Activated CD4-positive, alpha-beta T cell treated with anti-CD3 and anti-CD28 coated beads, Interleukin-2, amount 50 U/mL, for 1 hour (primary cell): ENCODE measurements around the gene RGS2.

Source experiments
- DNase-seq: peaks from one replicate; pipeline ENCODE4 v3.0.0-alpha.2; 2020

Gene RGS2

GRCh38 chr1:192797143-192797542, 11.7 kb upstream of the RGS2 start:
- DNase-seq = no peak

GRCh38 chr1:192797891-192798290, 10.9 kb upstream of the RGS2 start:
- no peak for DNase-seq

GRCh38 chr1:192801451-192801850, 7.4 kb upstream of the RGS2 start:
- DNase-seq = no peak

DNA sequence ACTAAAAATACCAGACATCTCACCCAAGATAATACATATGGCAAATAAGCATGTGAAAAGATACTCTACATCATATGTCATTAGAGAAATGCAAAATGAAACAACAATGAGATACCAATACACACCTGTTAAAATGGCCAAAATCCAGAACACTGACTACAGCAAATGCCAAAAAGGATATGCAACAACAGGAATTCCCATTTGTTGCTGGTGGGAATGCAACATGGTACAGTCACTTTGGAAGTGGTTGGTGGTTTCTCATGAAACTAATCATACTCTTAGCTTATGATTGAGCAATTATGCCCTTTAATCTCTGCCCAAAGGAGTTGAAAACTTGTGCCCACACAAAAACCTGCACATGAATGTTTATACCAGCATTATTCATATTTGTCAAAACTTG, 6.4 kb upstream of the RGS2 start:
- no peak for DNase-seq

- no peak for DNase-seq
Observed at GRCh38 chr1:192803501-192803900, 5.3 kb upstream of the RGS2 start.

DNA sequence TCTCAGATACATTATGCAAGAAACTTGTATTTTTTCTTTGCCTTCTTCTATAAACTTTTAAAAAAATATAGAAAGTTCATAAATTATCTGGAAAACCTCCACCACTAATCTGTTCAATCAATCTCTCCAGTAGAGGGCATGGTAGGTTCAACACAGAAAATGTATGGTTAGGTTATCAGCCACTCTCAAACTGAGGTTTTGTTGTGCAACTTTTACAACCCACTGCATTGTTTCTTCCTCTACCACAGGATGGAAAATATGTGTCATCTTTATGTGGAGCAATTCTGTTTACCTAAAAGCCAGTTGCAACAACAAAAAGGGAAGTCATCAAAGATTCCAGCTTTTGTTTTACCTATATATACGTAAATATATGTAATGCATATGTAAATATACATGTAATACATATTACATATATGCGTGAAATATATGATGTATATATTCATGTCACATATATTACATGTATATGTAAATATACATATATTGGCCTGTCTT, 3.0 kb upstream of the RGS2 start:
- no peak for DNase-seq

DNA sequence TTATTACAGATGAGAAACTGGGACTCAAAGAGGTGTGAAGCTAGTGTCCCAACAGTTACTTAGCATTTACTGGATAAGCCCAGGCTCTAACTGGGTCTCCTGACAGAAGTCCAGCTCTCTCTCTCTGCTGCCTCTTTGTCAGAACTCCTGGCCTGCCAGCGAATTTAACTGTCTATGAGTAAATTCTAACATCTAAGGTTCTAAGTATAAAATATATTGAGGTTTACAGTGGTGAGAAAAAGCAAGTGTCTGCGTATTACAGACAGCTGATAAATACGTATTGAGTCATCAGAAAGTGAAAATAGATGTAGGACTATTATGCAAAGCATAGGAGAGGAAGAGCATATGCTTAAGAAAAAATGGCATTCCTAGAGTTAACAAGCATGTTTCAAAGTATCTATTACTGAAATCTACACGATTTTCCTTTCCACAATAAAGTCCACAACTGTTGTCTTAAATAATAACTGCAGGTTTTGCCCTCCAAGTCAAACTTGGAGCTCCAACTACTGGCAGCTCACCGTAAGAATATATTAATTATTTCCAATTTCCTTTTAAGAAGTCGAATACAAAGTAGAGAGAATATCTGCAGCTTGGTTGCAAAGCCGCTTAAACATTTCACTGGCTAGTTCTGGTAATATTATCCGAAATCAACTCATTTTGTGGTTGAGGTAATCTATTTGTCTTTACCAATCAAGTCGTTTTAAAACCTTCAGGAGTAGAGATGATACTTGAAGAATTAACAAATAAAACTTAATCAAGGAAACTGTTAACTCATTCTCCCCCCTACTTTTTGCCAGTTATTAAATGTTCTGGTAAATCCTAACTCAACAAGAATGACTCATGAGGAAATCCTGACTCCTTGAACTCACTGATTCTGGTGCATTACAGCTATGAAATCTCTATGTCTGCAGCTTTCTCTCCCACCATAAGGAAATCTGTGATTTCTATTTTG, 1.4 kb upstream of the RGS2 start:
- DNase-seq = no peak

- DNase-seq = no peak
Observed at GRCh38 chr1:192808163-192808517, 699 bp upstream of the RGS2 start.

GRCh38 chr1:192809307-192810252, 741 bp downstream of the RGS2 start:
- DNase-seq = peak; percentile 51

GRCh38 chr1:192810253-192810880, 1.5 kb downstream of the RGS2 start:
- DNase-seq = no peak

GRCh38 chr1:192811006-192811405, 2.2 kb downstream of the RGS2 start:
- DNase-seq = no peak

DNA sequence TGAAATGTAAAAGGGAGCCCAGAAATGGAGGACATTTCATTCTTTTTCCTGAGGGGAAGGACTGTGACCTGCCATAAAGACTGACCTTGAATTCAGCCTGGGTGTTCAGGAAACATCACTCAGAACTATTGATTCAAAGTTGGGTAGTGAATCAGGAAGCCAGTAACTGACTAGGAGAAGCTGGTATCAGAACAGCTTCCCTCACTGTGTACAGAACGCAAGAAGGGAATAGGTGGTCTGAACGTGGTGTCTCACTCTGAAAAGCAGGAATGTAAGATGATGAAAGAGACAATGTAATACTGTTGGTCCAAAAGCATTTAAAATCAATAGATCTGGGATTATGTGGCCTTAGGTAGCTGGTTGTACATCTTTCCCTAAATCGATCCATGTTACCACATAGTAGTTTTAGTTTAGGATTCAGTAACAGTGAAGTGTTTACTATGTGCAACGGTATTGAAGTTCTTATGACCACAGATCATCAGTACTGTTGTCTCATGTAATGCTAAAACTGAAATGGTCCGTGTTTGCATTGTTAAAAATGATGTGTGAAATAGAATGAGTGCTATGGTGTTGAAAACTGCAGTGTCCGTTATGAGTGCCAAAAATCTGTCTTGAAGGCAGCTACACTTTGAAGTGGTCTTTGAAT, 2.9 kb downstream of the RGS2 start:
- DNase-seq = no peak

- DNase-seq = no peak
Observed at GRCh38 chr1:192812420-192813209, 3.8 kb downstream of the RGS2 start.

DNA sequence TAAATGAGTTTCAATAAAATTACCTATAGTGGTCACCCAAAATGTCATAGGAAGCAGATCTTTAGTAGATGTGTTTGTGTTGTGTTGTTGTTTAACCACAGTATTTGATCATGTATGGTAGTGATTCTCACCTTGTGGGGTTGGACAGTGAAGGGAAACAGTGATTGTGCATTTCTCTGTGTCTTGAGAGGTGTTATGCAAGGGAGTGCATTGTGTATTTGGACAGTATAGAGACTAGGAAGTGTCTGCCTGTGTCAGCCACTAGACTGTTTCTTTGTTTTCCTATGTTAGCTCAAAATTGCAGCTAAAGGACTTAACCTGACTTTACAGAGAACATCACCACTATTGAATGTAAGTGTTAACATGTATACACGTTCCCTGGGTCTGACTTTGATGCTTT, 6.0 kb downstream of the RGS2 start:
- no peak for DNase-seq

GRCh38 chr1:192817246-192817645, 8.4 kb downstream of the RGS2 start:
- no peak for DNase-seq

DNA sequence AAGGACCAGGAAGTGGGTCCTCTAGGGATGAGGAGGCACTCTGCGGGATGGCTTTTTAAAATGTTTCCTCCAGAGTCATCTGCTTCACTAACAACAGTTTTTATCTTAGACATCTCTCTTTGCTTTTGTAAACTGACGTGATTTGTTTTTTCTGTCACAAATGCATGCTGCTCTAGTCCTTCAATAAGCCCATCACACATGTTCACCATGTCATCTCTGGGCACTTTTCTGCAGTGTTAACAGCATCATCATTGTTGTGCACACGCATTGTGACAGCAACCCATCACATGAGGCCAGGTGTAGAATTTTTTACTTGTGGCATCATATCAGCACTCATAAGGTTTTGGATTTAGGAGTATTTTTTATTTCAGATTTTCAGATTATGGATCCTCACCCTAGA, 12.5 kb downstream of the RGS2 start:
- DNase-seq = no peak

DNA sequence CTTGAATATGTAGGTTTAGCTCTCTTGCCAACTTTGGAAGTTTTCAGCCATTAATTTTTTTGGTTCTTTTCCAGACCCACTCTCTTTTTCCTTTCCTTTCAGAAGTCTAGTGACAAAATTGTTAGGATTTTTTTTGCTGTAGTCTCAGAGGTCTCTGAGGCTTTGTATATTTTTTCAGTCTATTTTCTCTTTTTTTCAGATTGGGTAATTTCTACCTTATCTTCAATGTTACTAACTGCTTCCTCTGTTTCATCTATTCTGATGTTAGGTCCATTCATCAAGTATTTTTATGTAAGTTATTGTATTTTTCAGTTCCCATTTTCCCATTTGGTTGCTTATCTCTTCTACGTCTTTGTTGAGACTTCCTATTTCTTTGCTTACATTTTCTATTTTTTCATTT, 15.7 kb downstream of the RGS2 start:
- no peak for DNase-seq

GRCh38 chr1:192826791-192827546, 18.1 kb downstream of the RGS2 start:
- DNase-seq = no peak

DNA sequence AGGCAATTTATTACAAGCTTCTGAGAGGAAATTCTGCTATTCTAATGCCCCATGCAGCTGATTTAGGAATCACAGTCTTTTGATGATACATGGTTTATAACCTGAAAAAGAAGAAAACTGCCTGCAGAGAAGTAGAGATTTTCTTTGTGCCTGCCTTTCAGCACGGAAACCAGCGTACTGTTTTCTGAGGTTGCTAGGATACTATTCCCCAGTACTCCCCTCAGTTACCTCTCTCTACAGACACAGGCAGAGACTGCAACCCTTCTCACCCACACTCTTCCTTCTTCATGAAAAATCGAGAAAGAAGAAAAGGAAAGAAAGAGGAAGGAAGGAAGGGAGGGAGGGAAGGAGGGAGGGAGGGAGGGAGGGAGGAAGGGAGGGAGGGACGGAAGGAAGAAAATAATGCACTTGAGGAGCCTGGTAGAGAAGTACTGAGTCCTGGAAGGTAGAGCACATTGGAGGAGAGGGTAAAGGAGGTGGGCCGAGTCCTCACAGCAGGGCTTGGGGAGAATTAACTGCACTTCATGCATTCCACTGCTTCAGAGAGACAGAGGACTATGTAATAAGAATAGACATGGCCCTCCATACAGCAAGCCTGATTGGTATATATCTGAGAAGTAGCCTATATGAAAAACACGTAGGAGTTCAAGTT, 21.9 kb downstream of the RGS2 start:
- no peak for DNase-seq

GRCh38 chr1:192831706-192832355, 23.0 kb downstream of the RGS2 start:
- DNase-seq = no peak
